Endodermal cell (in vitro differentiated cells): ENCODE results near the gene CORO7. TPM values are rescaled to one million over a fixed set of nuclear protein-coding genes. Genes with fewer than 3 reads are reported as not detected.

Experiments used
- DNase-seq: peaks from one replicate; pipeline ENCODE4 v3.0.0-alpha.2; 2017
- H3K27ac ChIP-seq: 2 replicates; pipeline ENCODE4 v1.5.1; 2013; ENCODE audit warnings: mild to moderate bottlenecking, low read depth, low read length, moderate library complexity
- H3K27me3 ChIP-seq: 2 replicates; pipeline ENCODE4 v1.6.1; 2013; ENCODE audit warnings: mild to moderate bottlenecking, low read length, moderate library complexity; ENCODE audit not compliant: insufficient read depth, control insufficient read depth, poor library complexity, severe bottlenecking
- H3K36me3 ChIP-seq: 2 replicates; pipeline ENCODE4 v1.7.0; 2013; ENCODE audit warnings: mild to moderate bottlenecking, low read length, moderate library complexity; ENCODE audit not compliant: control insufficient read depth, insufficient read depth
- H3K4me1 ChIP-seq: one replicate; pipeline ENCODE4 v1.7.0; 2013; ENCODE audit warnings: low read length; ENCODE audit not compliant: control insufficient read depth, insufficient read depth
- H3K4me3 ChIP-seq: 2 replicates; pipeline ENCODE4 v1.5.1; 2013; ENCODE audit warnings: mild to moderate bottlenecking, low read length, moderate library complexity
- H3K9ac ChIP-seq: 2 replicates; pipeline ENCODE4 v1.6.1; 2013; ENCODE audit warnings: mild to moderate bottlenecking, low read length, moderate library complexity; ENCODE audit not compliant: poor library complexity, severe bottlenecking; ENCODE audit errors: extremely low read depth
- H3K9me3 ChIP-seq: 2 replicates; pipeline ENCODE4 v1.6.1; 2013; ENCODE audit warnings: mild to moderate bottlenecking, low read length, moderate library complexity; ENCODE audit not compliant: control insufficient read depth
- H3K27ac Mint-ChIP-seq: 2 replicates; pipeline ENCODE4 v1.8.0; 2020; ENCODE audit warnings: mixed read lengths
- H3K27me3 Mint-ChIP-seq: 2 replicates; pipeline ENCODE4 v1.8.0; 2021; ENCODE audit warnings: mild to moderate bottlenecking, mixed read lengths; ENCODE audit not compliant: insufficient read depth
- H3K36me3 Mint-ChIP-seq: 2 replicates; pipeline ENCODE4 v1.8.0; 2020; ENCODE audit warnings: low read depth, mixed read lengths
- H3K4me1 Mint-ChIP-seq: 2 replicates; pipeline ENCODE4 v1.8.0; 2020; ENCODE audit warnings: mixed read lengths
- H3K4me3 Mint-ChIP-seq: 2 replicates; pipeline ENCODE4 v1.8.0; 2020; ENCODE audit warnings: mild to moderate bottlenecking, moderate library complexity, mixed read lengths
- H3K9me3 Mint-ChIP-seq: 2 replicates; pipeline ENCODE4 v1.8.0; 2020; ENCODE audit warnings: mild to moderate bottlenecking, mixed read lengths
- CTCF ChIP-seq: fragments of 200-600 bp; sonication (generic); conservative IDR thresholded peaks from 2 replicates; pipeline ENCODE4 v1.5.0; 2021; ENCODE audit warnings: antibody characterized with exemption, mild to moderate bottlenecking
- WGBS, 2 experiments: methylation state at CpG; one replicate each; pipeline versions ENCODE4 v1.1.5 to v1.1.7; 2013; ENCODE audit warnings: missing lambda C conversion rate in 2 of 2, mixed read lengths in 1 of 2; ENCODE audit not compliant: insufficient coverage in 1 of 2, insufficient read length in 1 of 2; 5-methylcytosine and 5-hydroxymethylcytosine counted together
- total RNA-seq, 2 donors: library from RNA; stranded (reverse); fragmentation: NEBNext Ultra II Directional in 1 of 2; extraction: Animal tissue kit (Norgen Biotek cat#: 25700) in 1 of 2; gene quantifications; 2 replicates in 1 of 2; 3 replicates in 1 of 2; pipeline ENCODE4 v1.2.1, GENCODE V29; 2021

Gene CORO7
- total RNA-seq, 2 donors from 2014 or later: 32.5 to 37.5 TPM

GRCh38 chr16:4347765-4348509 lies 68.5 kb downstream of the CORO7 start:
- H3K27ac ChIP-seq: no peak overlapping the region
- H3K4me3 Mint-ChIP-seq: no peak overlapping the region
- H3K36me3 Mint-ChIP-seq: peaks cover 27% of the 10 kb centered on the region
- TF ChIP-seq CTCF: no peak
- H3K9me3 Mint-ChIP-seq: peaks cover 10% of the 10 kb centered on the region
- H3K9me3 ChIP-seq: no peaks in the 10 kb centered on the region
- H3K4me1 Mint-ChIP-seq: peaks cover 2% of the 10 kb centered on the region
- no peaks in the 10 kb centered on the region for H3K4me1 ChIP-seq
- H3K27ac Mint-ChIP-seq: peak overlapping the region; percentile 16
- no peak overlapping the region for H3K4me3 ChIP-seq
- H3K36me3 ChIP-seq: peaks cover 8% of the 10 kb centered on the region
- no peaks in the 10 kb centered on the region for H3K27me3 ChIP-seq
- no peak for DNase-seq
- H3K27me3 Mint-ChIP-seq: no peaks in the 10 kb centered on the region
- no peak overlapping the region for H3K9ac ChIP-seq
- 91 to 99% methylated on average over 15 to 17 of the region's 17 CpGs for WGBS, 2 experiments

- Mint-ChIP-seq H3K27me3 (no peaks in the 10 kb centered on the region), H3K36me3 (peaks cover 27% of the 10 kb centered on the region), H3K27ac (peak overlapping the region; percentile 35), H3K9me3 (peaks cover 10% of the 10 kb centered on the region), H3K4me3 (no peak overlapping the region), H3K4me1 (peaks cover 2% of the 10 kb centered on the region)
- H3K4me1 ChIP-seq: no peaks in the 10 kb centered on the region
- H3K27ac ChIP-seq: no peak overlapping the region
- H3K9ac ChIP-seq: no peak overlapping the region
- no peaks in the 10 kb centered on the region for H3K9me3 ChIP-seq
- no peak for DNase-seq
- H3K36me3 ChIP-seq: peaks cover 8% of the 10 kb centered on the region
- no peak for TF ChIP-seq CTCF
- no peaks in the 10 kb centered on the region for H3K27me3 ChIP-seq
- 92 to 94% methylated on average over 8 of the region's 8 CpGs for WGBS, 2 experiments
- no peak overlapping the region for H3K4me3 ChIP-seq
Measured at GRCh38 chr16:4347010-4347409, 69.4 kb downstream of the CORO7 start.

- Histone ChIP-seq H3K4me1 (no peaks in the 10 kb centered on the region), H3K27me3 (no peaks in the 10 kb centered on the region), H3K27ac (no peak overlapping the region), H3K9ac (no peak overlapping the region), H3K9me3 (no peaks in the 10 kb centered on the region), H3K36me3 (peaks cover 8% of the 10 kb centered on the region), H3K4me3 (no peak overlapping the region)
- Mint-ChIP-seq H3K4me1 (no peaks in the 10 kb centered on the region), H3K9me3 (peaks cover 10% of the 10 kb centered on the region), H3K27me3 (no peaks in the 10 kb centered on the region), H3K27ac (no peak overlapping the region), H3K36me3 (peaks cover 27% of the 10 kb centered on the region), H3K4me3 (no peak overlapping the region)
- DNase-seq: no peak
- no peak for TF ChIP-seq CTCF
- 95% methylated on average over 12 to 14 of the region's 14 CpGs for WGBS, 2 experiments
Measured at GRCh38 chr16:4345836-4346781, 70.3 kb downstream of the CORO7 start.
